ENCODE data around the gene TAP1.

Gene TAP1

GRCh38 chr6:32860674-32861073 is 7.2 kb upstream of the TAP1 start:
- no peak for DNase-seq

- DNase-seq: no peak
Measured at GRCh38 chr6:32858194-32858593, 4.7 kb upstream of the TAP1 start.

GRCh38 chr6:32857156-32857891 is 3.8 kb upstream of the TAP1 start:
- DNase-seq: no peak

- peak; percentile 53 for DNase-seq
Measured at GRCh38 chr6:32855467-32856174, 2.1 kb upstream of the TAP1 start.

- DNase-seq: peak; percentile 88
Measured at GRCh38 chr6:32854376-32855178, 1.1 kb upstream of the TAP1 start.

GRCh38 chr6:32852844-32853540 is 512 bp downstream of the TAP1 start:
- peak; percentile 78 for DNase-seq

GRCh38 chr6:32852018-32852843 is 1.3 kb downstream of the TAP1 start:
- DNase-seq: peak; percentile 36

GRCh38 chr6:32851025-32851424 is 2.5 kb downstream of the TAP1 start:
- no peak for DNase-seq

GRCh38 chr6:32849126-32849525 is 4.4 kb downstream of the TAP1 start:
- no peak for DNase-seq

GRCh38 chr6:32847795-32848194 is 5.7 kb downstream of the TAP1 start:
- DNase-seq: no peak

- DNase-seq: no peak
Measured at GRCh38 chr6:32847004-32847403, 6.5 kb downstream of the TAP1 start.

- DNase-seq: peak; percentile 47
Measured at GRCh38 chr6:32845384-32845884, 8.1 kb downstream of the TAP1 start.

GRCh38 chr6:32844839-32845383 is 8.6 kb downstream of the TAP1 start:
- DNase-seq: no peak

GRCh38 chr6:32843979-32844838 is 9.3 kb downstream of the TAP1 start, which contains the start of gene PSMB8:
PSMB8 (minus strand) TSS chr6:32844047; CDS start chr6:32843996, 51 bp downstream.
- peak; percentile 96 for DNase-seq

GRCh38 chr6:32843331-32843978 is 10.0 kb downstream of the TAP1 start:
- DNase-seq: peak; percentile 39

- no peak for DNase-seq
Measured at GRCh38 chr6:32842690-32843089, 10.8 kb downstream of the TAP1 start.

- no peak for DNase-seq
Measured at GRCh38 chr6:32842021-32842650, 11.4 kb downstream of the TAP1 start.

- DNase-seq: no peak
Measured at GRCh38 chr6:32840604-32841246, 12.8 kb downstream of the TAP1 start.

GRCh38 chr6:32839356-32839755 is 14.1 kb downstream of the TAP1 start:
- no peak for DNase-seq
